ENCODE measurements around the gene CLDN4. TPM values are rescaled to one million over a fixed set of nuclear protein-coding genes. Genes with fewer than 3 reads are reported as not detected.
A peak's percentile ranks its signal among the peaks of the same experiment; 100 is the strongest.

CLDN4 gene
- total RNA-seq, 1 experiment from 2014 or later = 0.16 TPM

DNA sequence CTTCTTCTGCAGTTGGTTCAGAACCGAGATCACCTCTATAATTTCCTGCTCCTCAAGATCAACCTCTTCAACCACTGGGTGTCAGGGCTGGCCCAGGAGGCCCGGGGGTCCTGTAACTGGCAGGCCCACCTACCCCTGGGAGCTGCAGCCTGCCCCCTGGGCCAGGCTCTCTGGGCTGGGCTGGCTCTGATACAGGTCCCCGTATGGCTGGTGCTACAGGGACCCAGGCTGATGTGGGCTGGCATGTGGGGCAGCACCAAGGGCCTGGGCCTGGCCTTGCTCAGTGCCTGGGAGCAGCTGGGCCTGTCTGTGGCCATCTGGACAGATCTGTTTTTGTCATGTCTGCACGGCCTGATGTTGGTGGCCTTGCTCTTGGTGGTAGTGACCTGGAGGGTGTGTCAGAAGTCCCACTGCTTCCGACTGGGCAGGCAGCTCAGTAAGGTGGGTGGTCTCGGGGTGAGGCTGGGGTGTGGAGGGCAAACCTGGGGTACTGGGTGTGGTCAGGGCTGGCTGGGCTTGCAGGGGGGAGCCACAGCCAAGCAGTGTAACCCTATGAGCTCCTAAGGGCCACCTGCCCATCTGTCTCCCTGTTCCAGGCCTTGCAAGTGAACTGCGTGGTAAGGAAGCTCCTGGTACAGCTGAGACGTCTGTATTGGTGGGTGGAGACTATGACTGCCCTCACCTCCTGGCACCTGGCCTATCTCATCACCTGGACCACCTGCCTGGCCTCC lies 34.4 kb downstream of the CLDN4 start:
- Histone ChIP-seq H3K36me3 (no peaks in the 10 kb centered on the region), H3K4me1 (replicated peaks) (peaks cover 24% of the 10 kb centered on the region), H3K9me3 (replicated peaks) (no peaks in the 10 kb centered on the region), H3K27me3 (replicated peaks) (no peaks in the 10 kb centered on the region), H3K4me3 (no peak overlapping the region), H3K27ac (no peak overlapping the region)
- DNase-seq (ENCODE audit: low read depth in 1 of 2, low spot score in 2 of 2) = no peak

DNA sequence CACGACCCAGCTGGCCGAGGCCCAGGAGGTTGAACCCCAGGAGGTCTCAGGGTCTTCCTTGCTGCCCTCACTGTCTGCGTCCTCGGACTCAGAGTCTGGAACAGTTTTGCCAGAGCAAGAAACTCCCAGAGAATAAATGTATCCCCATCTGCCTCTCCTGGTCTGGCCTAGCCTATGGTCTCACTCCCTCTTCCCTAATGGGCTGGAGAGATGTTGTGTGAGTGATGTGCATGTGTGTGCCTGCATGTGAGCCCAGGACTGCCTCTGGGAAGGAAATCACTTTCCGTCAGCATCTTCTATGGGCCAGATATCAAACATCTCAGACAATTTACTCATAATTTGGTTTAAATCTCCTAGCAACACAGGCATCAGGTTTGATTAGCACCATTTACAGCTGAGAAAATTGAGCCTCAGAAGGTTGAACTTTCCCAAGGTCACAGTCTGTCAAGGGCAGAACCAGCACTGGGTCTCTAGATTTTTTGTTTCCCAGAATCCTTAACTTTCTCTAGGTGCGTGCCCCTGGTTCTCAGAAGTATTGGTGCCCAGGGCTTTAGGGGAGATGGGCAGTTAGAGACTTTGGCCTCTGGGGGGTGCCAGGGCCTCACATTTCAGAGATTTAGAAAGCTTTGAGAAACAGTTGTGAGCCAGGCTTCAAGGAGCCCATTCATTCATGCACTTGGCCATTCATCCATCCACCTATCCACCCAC lies 35.1 kb downstream of the CLDN4 start:
- Histone ChIP-seq H3K36me3 (no peaks in the 10 kb centered on the region), H3K4me3 (no peak overlapping the region), H3K27me3 (replicated peaks) (no peaks in the 10 kb centered on the region), H3K4me1 (replicated peaks) (peaks cover 26% of the 10 kb centered on the region), H3K27ac (no peak overlapping the region), H3K9me3 (replicated peaks) (no peaks in the 10 kb centered on the region)
- DNase-seq (ENCODE audit: low read depth in 1 of 2, low spot score in 2 of 2) = peak in 1 of 2 experiments; percentile 38

- Histone ChIP-seq H3K4me3 (no peak overlapping the region), H3K9me3 (replicated peaks) (no peaks in the 10 kb centered on the region), H3K27me3 (replicated peaks) (no peaks in the 10 kb centered on the region), H3K27ac (no peak overlapping the region), H3K36me3 (no peaks in the 10 kb centered on the region), H3K4me1 (replicated peaks) (peaks cover 26% of the 10 kb centered on the region)
- no peak for DNase-seq (ENCODE audit: low read depth in 1 of 2, low spot score in 2 of 2)
Observed at GRCh38 chr7:73866446-73866767, 35.6 kb downstream of the CLDN4 start.

- peak overlapping the region; percentile 82 for H3K27ac ChIP-seq
- peak; percentile 55 to 72 for DNase-seq (ENCODE audit: low read depth in 1 of 2, low spot score in 2 of 2)
- H3K4me3 ChIP-seq = no peak overlapping the region
- H3K36me3 ChIP-seq = no peaks in the 10 kb centered on the region
- peaks cover 26% of the 10 kb centered on the region for H3K4me1 ChIP-seq (replicated peaks)
- no peaks in the 10 kb centered on the region for H3K9me3 ChIP-seq (replicated peaks)
- no peaks in the 10 kb centered on the region for H3K27me3 ChIP-seq (replicated peaks)
Observed at GRCh38 chr7:73869011-73869798, 38.4 kb downstream of the CLDN4 start.

- DNase-seq (ENCODE audit: low read depth in 1 of 2, low spot score in 2 of 2) = no peak
- no peaks in the 10 kb centered on the region for H3K27me3 ChIP-seq (replicated peaks)
- H3K4me3 ChIP-seq = no peak overlapping the region
- H3K27ac ChIP-seq = no peak overlapping the region
- no peaks in the 10 kb centered on the region for H3K36me3 ChIP-seq
- no peaks in the 10 kb centered on the region for H3K9me3 ChIP-seq (replicated peaks)
- H3K4me1 ChIP-seq (replicated peaks) = peaks cover 25% of the 10 kb centered on the region
Observed at GRCh38 chr7:73870041-73870492, 39.3 kb downstream of the CLDN4 start.

DNA sequence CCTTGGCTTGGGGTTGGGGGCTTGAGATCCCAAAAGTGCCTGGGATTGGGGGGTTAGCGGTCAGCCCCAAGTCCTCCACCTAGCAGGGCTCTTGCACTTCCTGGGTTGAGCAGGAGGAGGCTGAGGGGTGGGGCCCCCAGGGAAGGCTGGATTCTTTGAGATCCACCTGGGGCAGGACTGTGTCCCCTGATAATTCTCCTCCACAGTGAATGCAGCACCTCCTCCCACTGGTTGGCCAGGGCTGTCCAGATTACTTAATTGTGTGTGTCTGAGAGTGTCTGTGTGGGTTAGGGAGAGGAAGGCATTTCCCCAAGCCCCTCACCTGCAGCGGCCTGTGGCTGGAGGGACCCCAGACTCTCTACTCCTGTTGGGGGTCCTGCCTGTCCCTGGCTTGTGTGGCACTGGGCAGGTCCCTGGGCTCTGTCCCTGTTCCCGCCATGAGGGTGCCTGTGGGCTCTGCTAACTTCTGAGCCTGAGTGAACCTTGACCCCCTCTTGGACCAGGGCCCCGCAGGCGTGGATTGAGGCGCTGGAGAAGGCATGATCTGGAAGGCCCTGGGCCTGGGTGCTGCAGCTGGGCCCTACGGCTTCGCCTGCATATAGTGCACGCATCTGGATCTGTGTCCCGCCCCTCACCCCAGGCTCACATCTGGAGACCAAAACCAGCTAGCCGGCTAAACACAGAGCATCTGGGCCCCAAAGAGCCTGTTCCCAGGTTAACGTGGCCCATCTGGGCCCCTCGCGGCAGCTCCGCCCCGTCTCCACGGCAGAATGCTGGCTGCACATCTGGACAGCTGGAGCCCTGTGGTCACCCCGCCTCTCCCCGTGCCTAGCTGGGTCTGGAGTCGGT lies 40.6 kb downstream of the CLDN4 start:
- no peak for DNase-seq (ENCODE audit: low read depth in 1 of 2, low spot score in 2 of 2)
- Histone ChIP-seq H3K27ac (no peak overlapping the region), H3K27me3 (replicated peaks) (no peaks in the 10 kb centered on the region)

DNA sequence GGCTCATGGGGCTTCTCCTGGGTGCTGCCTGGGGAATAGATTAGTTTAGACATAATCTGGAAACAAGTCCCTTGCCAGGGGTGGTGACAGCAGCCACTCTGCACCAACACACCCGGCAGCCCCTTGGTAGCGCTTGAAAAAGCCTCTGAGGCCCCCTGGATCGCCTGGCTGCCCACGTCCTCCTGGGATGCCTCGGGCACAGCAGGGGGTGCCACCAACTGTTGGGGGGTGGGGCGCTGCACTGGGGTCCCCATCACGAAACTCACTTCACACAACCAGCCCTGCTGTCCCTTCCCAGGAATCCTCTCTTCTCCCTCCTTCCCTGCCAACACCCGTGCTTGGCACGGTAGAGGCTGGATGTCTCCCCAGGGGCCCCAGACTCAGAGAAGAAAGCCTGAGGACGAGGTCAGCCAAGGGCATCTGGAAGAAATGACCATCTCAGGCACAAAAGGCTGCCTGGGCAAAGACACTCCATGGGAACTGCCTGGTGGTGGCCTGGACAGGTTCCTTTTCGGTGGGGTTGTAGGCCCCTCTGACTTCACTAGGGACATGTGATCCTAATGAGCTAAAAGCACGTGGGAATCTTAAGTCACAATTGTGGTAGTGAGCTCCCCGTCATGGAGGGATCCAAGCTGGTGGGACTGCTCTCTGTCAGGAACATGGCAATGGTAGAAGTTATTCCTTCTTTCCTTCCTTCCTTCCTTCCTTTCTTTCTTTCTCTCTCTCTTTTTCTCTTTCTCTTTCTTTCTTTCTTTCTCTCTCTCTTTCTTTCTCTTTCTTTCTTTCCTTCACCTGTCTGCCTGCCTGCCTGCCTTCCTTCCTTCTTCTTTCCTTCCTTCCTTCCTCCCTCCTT lies 41.5 kb downstream of the CLDN4 start:
- DNase-seq (ENCODE audit: low read depth in 1 of 2, low spot score in 2 of 2) = no peak
- no peak overlapping the region for H3K27ac ChIP-seq
- no peak overlapping the region for H3K4me3 ChIP-seq
- H3K27me3 ChIP-seq (replicated peaks) = no peaks in the 10 kb centered on the region
- H3K36me3 ChIP-seq = no peaks in the 10 kb centered on the region
- H3K4me1 ChIP-seq (replicated peaks) = peaks cover 20% of the 10 kb centered on the region
- H3K9me3 ChIP-seq (replicated peaks) = no peaks in the 10 kb centered on the region

More for the DNA sequence above, 40.6 kb downstream of the CLDN4 start:
- peaks cover 20% of the 10 kb centered on the region for H3K4me1 ChIP-seq (replicated peaks)
- no peaks in the 10 kb centered on the region for H3K36me3 ChIP-seq
- no peaks in the 10 kb centered on the region for H3K9me3 ChIP-seq (replicated peaks)
- no peak overlapping the region for H3K4me3 ChIP-seq

- H3K4me3 ChIP-seq = no peak overlapping the region
- no peaks in the 10 kb centered on the region for H3K36me3 ChIP-seq
- H3K27me3 ChIP-seq (replicated peaks) = no peaks in the 10 kb centered on the region
- no peaks in the 10 kb centered on the region; the same call in 1 of the 2 replicates for H3K4me1 ChIP-seq (replicated peaks)
- no peak overlapping the region for H3K27ac ChIP-seq
- no peaks in the 10 kb centered on the region for H3K9me3 ChIP-seq (replicated peaks)
- no peak for DNase-seq (ENCODE audit: low read depth in 1 of 2, low spot score in 2 of 2)
Observed at GRCh38 chr7:73876361-73876760, 45.6 kb downstream of the CLDN4 start.

DNA sequence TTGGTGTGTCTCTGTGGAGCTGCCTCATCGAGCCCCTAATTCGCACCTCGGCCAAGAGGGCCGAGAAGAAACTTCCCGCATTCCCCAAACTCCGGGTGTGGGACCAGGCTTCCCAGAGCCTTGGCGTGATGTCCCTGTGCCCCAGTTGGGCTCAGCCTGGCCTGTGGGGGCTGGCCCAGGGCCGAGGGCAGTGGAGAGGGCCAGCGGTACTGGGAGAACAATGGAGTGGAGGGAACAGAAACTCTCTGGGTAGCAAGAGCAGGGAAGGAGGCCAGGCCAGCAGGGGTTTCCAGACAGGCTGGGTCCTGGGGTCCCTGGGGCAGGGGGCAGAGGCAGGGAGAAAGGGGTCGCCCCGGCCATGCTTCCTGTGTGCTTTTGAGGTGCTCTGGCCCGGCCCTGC lies 46.2 kb downstream of the CLDN4 start:
- Histone ChIP-seq H3K27me3 (replicated peaks) (no peaks in the 10 kb centered on the region), H3K4me3 (no peak overlapping the region), H3K36me3 (no peaks in the 10 kb centered on the region), H3K4me1 (replicated peaks) (no peaks in the 10 kb centered on the region; the same call in 1 of the 2 replicates), H3K27ac (no peak overlapping the region), H3K9me3 (replicated peaks) (no peaks in the 10 kb centered on the region)
- DNase-seq (ENCODE audit: low read depth in 1 of 2, low spot score in 2 of 2) = no peak

- no peak overlapping the region for H3K4me3 ChIP-seq
- no peaks in the 10 kb centered on the region; the same call in 1 of the 2 replicates for H3K4me1 ChIP-seq (replicated peaks)
- H3K27ac ChIP-seq = no peak overlapping the region
- no peaks in the 10 kb centered on the region for H3K27me3 ChIP-seq (replicated peaks)
- H3K36me3 ChIP-seq = no peaks in the 10 kb centered on the region
- H3K9me3 ChIP-seq (replicated peaks) = no peaks in the 10 kb centered on the region
- no peak for DNase-seq (ENCODE audit: low read depth in 1 of 2, low spot score in 2 of 2)
Observed at GRCh38 chr7:73879977-73880681, 49.3 kb downstream of the CLDN4 start.

- no peak for DNase-seq (ENCODE audit: low read depth in 1 of 2, low spot score in 2 of 2)
- no peak overlapping the region for H3K27ac ChIP-seq
- no peaks in the 10 kb centered on the region for H3K27me3 ChIP-seq (replicated peaks)
Observed at GRCh38 chr7:73880755-73881328, 50.0 kb downstream of the CLDN4 start.

More at GRCh38 chr7:73880755-73881328, 50.0 kb downstream of the CLDN4 start:
- no peaks in the 10 kb centered on the region for H3K9me3 ChIP-seq (replicated peaks)
- no peak overlapping the region for H3K4me3 ChIP-seq
- H3K36me3 ChIP-seq = no peaks in the 10 kb centered on the region
- no peaks in the 10 kb centered on the region; the same call in 1 of the 2 replicates for H3K4me1 ChIP-seq (replicated peaks)

Data from SJSA1 (cell line).